Prostate gland (tissue), 2 donors: Measurements from ENCODE around the gene COL4A2.

ENCODE experiments used
- CTCF ChIP-seq, 4 experiments: fragments of 200-600 bp in 2 of 4; fragments of 450-650 bp in 2 of 4; sonication (generic) in 2 of 4; IDR thresholded peaks; 1 replicate in 3 of 4; 2 replicates in 1 of 4; pipeline ENCODE4 v1.5.1; 2016 to 2019; ENCODE audit warnings: antibody characterized with exemption in 4 of 4, mild to moderate bottlenecking in 2 of 4, moderate library complexity in 2 of 4
- POLR2A ChIP-seq: fragments of 450-650 bp; IDR thresholded peaks from one replicate; pipeline ENCODE4 v1.6.1; 2016; ENCODE audit warnings: antibody characterized with exemption, mild to moderate bottlenecking
- POLR2AphosphoS5 ChIP-seq: sonication (generic); formaldehyde crosslinking; IDR thresholded peaks from one replicate; pipeline ENCODE4 v1.6.1; 2017; ENCODE audit warnings: antibody characterized with exemption

DNA sequence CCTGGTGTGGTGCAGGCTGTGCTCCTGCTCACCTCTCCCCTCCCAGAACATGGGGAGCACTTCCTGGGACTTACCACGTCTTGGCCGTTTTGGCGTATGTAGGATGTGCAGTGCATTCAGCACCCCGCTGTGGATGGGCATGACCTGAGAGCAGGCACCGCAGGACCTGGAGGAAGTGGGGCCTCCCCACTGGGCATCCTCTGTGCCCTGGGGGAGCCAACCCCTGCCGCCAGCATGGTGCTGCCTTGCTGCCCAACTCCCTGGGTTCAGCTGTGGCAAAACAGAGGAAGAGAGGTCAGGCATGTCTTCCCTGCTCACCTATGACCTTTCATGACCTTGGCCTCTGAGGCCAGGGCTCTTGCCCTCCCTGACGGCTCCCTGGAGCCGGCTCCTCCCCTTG lies 150.9 kb downstream of the COL4A2 start:
- TF ChIP-seq CTCF (IDR thresholded peaks at IDR 0.05) = no peak
- no peak for TF ChIP-seq POLR2A
- no peak for TF ChIP-seq POLR2AphosphoS5
